Prostate gland (tissue), 2 donors: ENCODE data around the gene ANKK1.

Source experiments
- POLR2A ChIP-seq: fragments of 450-650 bp; IDR thresholded peaks from one replicate; pipeline ENCODE4 v1.6.1; 2016; ENCODE audit warnings: antibody characterized with exemption, mild to moderate bottlenecking
- POLR2AphosphoS5 ChIP-seq: sonication (generic); formaldehyde crosslinking; IDR thresholded peaks from one replicate; pipeline ENCODE4 v1.6.1; 2017; ENCODE audit warnings: antibody characterized with exemption
- TF ChIP-seq, protein P1 (sequence below), 4 experiments: fragments of 200-600 bp in 2 of 4; fragments of 450-650 bp in 2 of 4; sonication (generic) in 2 of 4; IDR thresholded peaks; 1 replicate in 3 of 4; 2 replicates in 1 of 4; pipeline ENCODE4 v1.5.1; 2016 to 2019; ENCODE audit warnings: antibody characterized with exemption in 4 of 4, mild to moderate bottlenecking in 2 of 4, moderate library complexity in 2 of 4

GRCh38 chr11:113389272-113389671, 1.7 kb downstream of the ANKK1 start:
- TF ChIP-seq, protein P1, sequence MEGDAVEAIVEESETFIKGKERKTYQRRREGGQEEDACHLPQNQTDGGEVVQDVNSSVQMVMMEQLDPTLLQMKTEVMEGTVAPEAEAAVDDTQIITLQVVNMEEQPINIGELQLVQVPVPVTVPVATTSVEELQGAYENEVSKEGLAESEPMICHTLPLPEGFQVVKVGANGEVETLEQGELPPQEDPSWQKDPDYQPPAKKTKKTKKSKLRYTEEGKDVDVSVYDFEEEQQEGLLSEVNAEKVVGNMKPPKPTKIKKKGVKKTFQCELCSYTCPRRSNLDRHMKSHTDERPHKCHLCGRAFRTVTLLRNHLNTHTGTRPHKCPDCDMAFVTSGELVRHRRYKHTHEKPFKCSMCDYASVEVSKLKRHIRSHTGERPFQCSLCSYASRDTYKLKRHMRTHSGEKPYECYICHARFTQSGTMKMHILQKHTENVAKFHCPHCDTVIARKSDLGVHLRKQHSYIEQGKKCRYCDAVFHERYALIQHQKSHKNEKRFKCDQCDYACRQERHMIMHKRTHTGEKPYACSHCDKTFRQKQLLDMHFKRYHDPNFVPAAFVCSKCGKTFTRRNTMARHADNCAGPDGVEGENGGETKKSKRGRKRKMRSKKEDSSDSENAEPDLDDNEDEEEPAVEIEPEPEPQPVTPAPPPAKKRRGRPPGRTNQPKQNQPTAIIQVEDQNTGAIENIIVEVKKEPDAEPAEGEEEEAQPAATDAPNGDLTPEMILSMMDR (IDR thresholded peaks at IDR 0.05), result no peak
- TF ChIP-seq POLR2AphosphoS5 (no peak), POLR2A (no peak)
